GM12873 (cell line): ENCODE data around the gene KDM4C.

Experiments
- CTCF ChIP-seq: IDR thresholded peaks from 2 replicates; pipeline ENCODE4 v1.5.1; 2012; ENCODE audit warnings: low read depth, mild to moderate bottlenecking, moderate library complexity, low read length, control low read depth; ENCODE audit not compliant: insufficient read depth; ENCODE audit errors: missing control alignments

The KDM4C gene

GRCh38 chr9:7075154-7075553, 317.4 kb downstream of the KDM4C start:
- no peak for TF ChIP-seq CTCF

GRCh38 chr9:7079051-7079450, 321.3 kb downstream of the KDM4C start:
- TF ChIP-seq CTCF, result no peak

GRCh38 chr9:7081065-7081600, 323.4 kb downstream of the KDM4C start:
- no peak for TF ChIP-seq CTCF

GRCh38 chr9:7083192-7083591, 325.4 kb downstream of the KDM4C start:
- no peak for TF ChIP-seq CTCF

GRCh38 chr9:7085357-7085756, 327.6 kb downstream of the KDM4C start:
- no peak for TF ChIP-seq CTCF

GRCh38 chr9:7086389-7086788, 328.6 kb downstream of the KDM4C start:
- no peak for TF ChIP-seq CTCF

GRCh38 chr9:7088611-7089010, 330.8 kb downstream of the KDM4C start:
- no peak for TF ChIP-seq CTCF
